Stomach (tissue), 9 donors: ENCODE data around the gene SGCA. TPM values are rescaled to one million over a fixed set of nuclear protein-coding genes. Genes with fewer than 3 reads are reported as not detected.

Experiments used
- DNase-seq, 2 donors: peaks; one replicate each; pipeline versions ENCODE4 v3.0.0 to v3.0.0-alpha.2; 2013 to 2019
- H3K27ac ChIP-seq, 5 donors: fragments of 200-600 bp in 4 of 5; sonication (generic) in 4 of 5; one replicate each; pipeline ENCODE4 v1.5.1; 2013 to 2019; ENCODE audit warnings: mild to moderate bottlenecking in 1 of 5, moderate library complexity in 1 of 5
- H3K27me3 ChIP-seq, 3 donors: fragments of 200-600 bp; sonication (generic); one replicate each; pipeline ENCODE4 v1.5.1; 2017 to 2019; ENCODE audit warnings: mixed run types in 1 of 3
- H3K36me3 ChIP-seq, 4 donors: fragments of 200-600 bp; sonication (generic); 1 replicate in 3 of 4; 2 replicates in 1 of 4; pipeline ENCODE4 v1.5.1; 2016 to 2019
- H3K4me1 ChIP-seq, 4 donors: fragments of 200-600 bp; sonication (generic); one replicate each; pipeline ENCODE4 v1.5.1; 2016 to 2019
- H3K4me3 ChIP-seq, 4 donors: fragments of 200-600 bp; sonication (generic) in 3 of 4; one replicate each; pipeline ENCODE4 v1.5.1; 2016 to 2019; ENCODE audit warnings: mild to moderate bottlenecking in 1 of 4
- H3K9me3 ChIP-seq, 4 donors: fragments of 200-600 bp; sonication (generic); one replicate each; pipeline ENCODE4 v1.5.1; 2016 to 2019
- EP300 ChIP-seq: sonication (generic); formaldehyde crosslinking; IDR thresholded peaks from one replicate; pipeline ENCODE4 v1.6.1; 2017; ENCODE audit warnings: antibody characterized with exemption
- POLR2A ChIP-seq, 4 donors: fragments of 450-650 bp; IDR thresholded peaks; one replicate each; pipeline ENCODE4 v1.6.1; 2016; ENCODE audit warnings: antibody characterized with exemption in 4 of 4, control low read depth in 2 of 4, mild to moderate bottlenecking in 1 of 4, moderate library complexity in 1 of 4
- POLR2AphosphoS5 ChIP-seq, 3 donors: sonication (generic); formaldehyde crosslinking; IDR thresholded peaks; one replicate each; pipeline ENCODE4 v1.6.1; 2016; ENCODE audit warnings: antibody characterized with exemption in 3 of 3
- WGBS, 5 donors: extraction: QIAGEN DNeasy Blood & Tissue Kit in 3 of 5; methylation state at CpG; one replicate each; pipeline versions ENCODE4 v1.1.5 to v1.1.7; 2013 to 2018; 5-methylcytosine and 5-hydroxymethylcytosine counted together
- intact Hi-C: fragments of 100-400 bp; cut with DNase I; formaldehyde crosslinking; loops from one replicate; pipeline ENCODE4 v1.15.1; 2023; ENCODE audit warnings: low total_unique reads
- polyA plus RNA-seq, 3 donors: library from polyadenylated mRNA; stranded (reverse); fragments of 200-250 nt; gene quantifications; one replicate each; pipeline ENCODE4 v1.2.3, GENCODE V29; 2013
- total RNA-seq, 5 donors: library from RNA; depleted of rRNA; stranded (reverse); fragments of >200 nt; gene quantifications; one replicate each; pipeline versions ENCODE4 v1.1.0 to v1.2.3, GENCODE V29; 2014 to 2016
- TF ChIP-seq, protein P1 (sequence below), 7 experiments: fragments of 450-650 bp in 4 of 7; fragments of 200-600 bp in 3 of 7; sonication (generic) in 3 of 7; IDR thresholded peaks; one replicate each; pipeline ENCODE4 v1.5.1; 2016 to 2019; ENCODE audit warnings: antibody characterized with exemption in 7 of 7, control low read depth in 2 of 7, mild to moderate bottlenecking in 1 of 7
- donor health status: healthy with polysubstance abuse.
- donor health status: Bipolar disorder and iron deficiency.
- donor health status: healthy.

SGCA gene
- total and polyA plus RNA-seq, 8 donors, result 5.4 to 89.3 (median 15.1) TPM

GRCh38 chr17:50191359-50192143 lies 25.7 kb downstream of the SGCA start:
- Histone ChIP-seq H3K4me1 (peaks cover 0 to 27% (median 13%) of the 10 kb centered on the region in 4 donors), H3K9me3 (no peaks in the 10 kb centered on the region), H3K27ac (peak overlapping the region in 3 of 5 donors; percentile 28 to 54 (median 42)), H3K36me3 (peaks cover 96 to 100% (median 100%) of the 10 kb centered on the region in 4 donors), H3K27me3 (no peaks in the 10 kb centered on the region), H3K4me3 (no peak overlapping the region)
- DNase-seq, result no peak
- no peak for TF ChIP-seq EP300
- no peak for TF ChIP-seq POLR2A (IDR thresholded peaks at IDR 0.05)
- TF ChIP-seq, protein P1, sequence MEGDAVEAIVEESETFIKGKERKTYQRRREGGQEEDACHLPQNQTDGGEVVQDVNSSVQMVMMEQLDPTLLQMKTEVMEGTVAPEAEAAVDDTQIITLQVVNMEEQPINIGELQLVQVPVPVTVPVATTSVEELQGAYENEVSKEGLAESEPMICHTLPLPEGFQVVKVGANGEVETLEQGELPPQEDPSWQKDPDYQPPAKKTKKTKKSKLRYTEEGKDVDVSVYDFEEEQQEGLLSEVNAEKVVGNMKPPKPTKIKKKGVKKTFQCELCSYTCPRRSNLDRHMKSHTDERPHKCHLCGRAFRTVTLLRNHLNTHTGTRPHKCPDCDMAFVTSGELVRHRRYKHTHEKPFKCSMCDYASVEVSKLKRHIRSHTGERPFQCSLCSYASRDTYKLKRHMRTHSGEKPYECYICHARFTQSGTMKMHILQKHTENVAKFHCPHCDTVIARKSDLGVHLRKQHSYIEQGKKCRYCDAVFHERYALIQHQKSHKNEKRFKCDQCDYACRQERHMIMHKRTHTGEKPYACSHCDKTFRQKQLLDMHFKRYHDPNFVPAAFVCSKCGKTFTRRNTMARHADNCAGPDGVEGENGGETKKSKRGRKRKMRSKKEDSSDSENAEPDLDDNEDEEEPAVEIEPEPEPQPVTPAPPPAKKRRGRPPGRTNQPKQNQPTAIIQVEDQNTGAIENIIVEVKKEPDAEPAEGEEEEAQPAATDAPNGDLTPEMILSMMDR (IDR thresholded peaks at IDR 0.05), result no peak
- TF ChIP-seq POLR2AphosphoS5 (IDR thresholded peaks at IDR 0.05), result no peak
- 70 to 89% (median 80%) methylated on average over 18 to 21 of the region's 21 CpGs for WGBS, 5 donors
- intact Hi-C loops, result no loop called here

DNA sequence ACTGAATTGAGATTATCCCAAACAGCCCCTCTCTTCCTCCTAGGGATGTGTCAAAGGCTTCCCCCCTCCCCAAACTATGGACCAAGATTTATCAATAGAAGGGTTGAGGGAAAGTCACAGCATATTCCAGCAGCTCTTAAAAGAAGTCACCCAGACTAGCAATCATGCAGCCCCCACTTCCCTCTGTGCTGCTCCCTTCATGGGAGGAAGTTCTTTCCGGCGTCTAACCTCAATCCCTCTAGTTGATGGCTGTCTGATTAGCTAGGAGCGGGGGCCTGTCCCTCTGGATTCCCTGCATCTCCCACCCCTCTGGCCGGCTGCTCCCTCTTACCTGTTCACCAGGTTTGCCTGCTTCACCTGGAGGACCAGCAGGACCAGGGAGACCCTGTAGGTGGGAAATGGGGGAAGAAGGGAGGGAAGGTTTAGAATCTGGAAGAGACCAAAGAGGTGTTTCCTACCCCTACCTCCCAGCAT lies 26.4 kb downstream of the SGCA start:
- intact Hi-C loops, result no loop called here
- H3K9me3 ChIP-seq, result no peaks in the 10 kb centered on the region
- TF ChIP-seq, protein P1 (IDR thresholded peaks at IDR 0.05), result no peak
- TF ChIP-seq POLR2AphosphoS5 (IDR thresholded peaks at IDR 0.05) (no peak), EP300 (no peak), POLR2A (IDR thresholded peaks at IDR 0.05) (no peak)
- DNase-seq, result no peak
- peaks cover 96 to 100% (median 100%) of the 10 kb centered on the region in 4 donors for H3K36me3 ChIP-seq
- peaks cover 3 to 31% (median 16%) of the 10 kb centered on the region in 4 donors for H3K4me1 ChIP-seq
- no peaks in the 10 kb centered on the region for H3K27me3 ChIP-seq
- 75 to 89% (median 86%) methylated on average over 2 to 4 of the region's 4 CpGs for WGBS, 5 donors
- H3K4me3 ChIP-seq, result no peak overlapping the region
- H3K27ac ChIP-seq, result peak overlapping the region in 2 of 5 donors; percentile 5 to 20

GRCh38 chr17:50192618-50193291 lies 26.9 kb downstream of the SGCA start:
- DNase-seq, result no peak
- intact Hi-C loops, result no loop called here
- 82 to 91% (median 87%) methylated on average over 12 to 16 of the region's 16 CpGs for WGBS, 5 donors
- H3K9me3 ChIP-seq, result no peaks in the 10 kb centered on the region
- H3K36me3 ChIP-seq, result peaks cover 97 to 100% (median 100%) of the 10 kb centered on the region in 4 donors
- H3K4me1 ChIP-seq, result peaks cover 4 to 37% (median 19%) of the 10 kb centered on the region in 4 donors
- H3K4me3 ChIP-seq, result no peak overlapping the region
- TF ChIP-seq POLR2A (IDR thresholded peaks at IDR 0.05) (no peak), EP300 (no peak)
- H3K27me3 ChIP-seq, result no peaks in the 10 kb centered on the region
- peak overlapping the region in 3 of 5 donors; percentile 5 to 25 (median 20) for H3K27ac ChIP-seq

GRCh38 chr17:50194140-50194933 lies 28.5 kb downstream of the SGCA start:
- no peak for DNase-seq
- intact Hi-C loops, result no loop called here
- peaks cover 13 to 50% (median 31%) of the 10 kb centered on the region in 4 donors for H3K4me1 ChIP-seq
- H3K9me3 ChIP-seq, result no peaks in the 10 kb centered on the region
- H3K36me3 ChIP-seq, result peaks cover 84 to 94% (median 88%) of the 10 kb centered on the region in 4 donors
- 72 to 87% (median 77%) methylated on average over 22 to 25 of the region's 25 CpGs for WGBS, 5 donors
- no peak overlapping the region for H3K4me3 ChIP-seq
- peaks cover 0 to 4% (median 0%) of the 10 kb centered on the region in 3 donors for H3K27me3 ChIP-seq
- peak overlapping the region in 3 of 5 donors; percentile 60 to 93 (median 92) for H3K27ac ChIP-seq
- TF ChIP-seq POLR2A (IDR thresholded peaks at IDR 0.05) (no peak), POLR2AphosphoS5 (IDR thresholded peaks at IDR 0.05) (no peak)
- TF ChIP-seq, protein P1 (IDR thresholded peaks at IDR 0.05), result no peak
